ENCODE results near the gene ENTR1.

ENTR1 gene

GRCh38 chr9:136395345-136396218 lies 14.8 kb downstream of the ENTR1 start:
- no peak for DNase-seq

- no peak for DNase-seq
Measured at GRCh38 chr9:136395020-136395340, 15.4 kb downstream of the ENTR1 start.

DNA sequence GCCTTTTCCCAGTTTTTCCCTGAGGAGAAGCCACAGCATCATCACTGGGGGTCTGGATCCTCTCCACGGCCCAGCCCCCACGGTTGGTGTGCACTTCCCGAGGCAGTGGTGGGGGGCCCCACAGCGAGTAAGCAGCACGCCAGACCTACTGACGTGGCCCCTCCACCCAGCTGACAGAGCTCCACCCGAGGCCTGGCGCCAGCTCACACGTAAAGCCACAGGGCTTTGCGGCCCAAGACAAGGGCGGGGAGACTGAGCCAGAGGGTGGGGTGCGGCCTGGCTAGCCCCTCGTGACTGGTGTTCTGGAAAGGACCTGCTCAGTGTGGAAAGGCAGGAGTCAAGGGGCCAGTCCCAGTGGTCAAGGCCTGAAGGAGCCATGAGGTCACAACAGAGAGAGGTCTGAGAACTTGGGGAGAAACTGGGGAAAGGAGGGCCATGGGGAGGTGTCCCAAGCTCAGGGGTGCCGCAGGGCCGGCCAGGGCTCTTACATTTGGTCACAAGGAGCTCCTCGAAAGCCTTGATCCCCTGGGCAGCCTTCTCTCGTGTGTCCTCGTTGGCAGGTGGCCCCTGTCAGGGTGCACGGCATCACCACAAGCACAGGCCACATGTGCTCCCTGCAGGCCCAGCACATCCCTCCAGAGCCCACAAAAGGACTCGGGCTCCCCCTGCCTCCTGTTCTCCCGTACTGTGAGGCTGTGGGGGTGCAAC lies 15.9 kb downstream of the ENTR1 start:
- DNase-seq: no peak

- no peak for DNase-seq
Measured at GRCh38 chr9:136393531-136393930, 16.9 kb downstream of the ENTR1 start.

- no peak for DNase-seq
Measured at GRCh38 chr9:136392538-136393449, 17.6 kb downstream of the ENTR1 start.

GRCh38 chr9:136391737-136392537 lies 18.5 kb downstream of the ENTR1 start:
- DNase-seq: no peak

- no peak for DNase-seq
Measured at GRCh38 chr9:136389396-136389795, 21.0 kb downstream of the ENTR1 start.

DNA sequence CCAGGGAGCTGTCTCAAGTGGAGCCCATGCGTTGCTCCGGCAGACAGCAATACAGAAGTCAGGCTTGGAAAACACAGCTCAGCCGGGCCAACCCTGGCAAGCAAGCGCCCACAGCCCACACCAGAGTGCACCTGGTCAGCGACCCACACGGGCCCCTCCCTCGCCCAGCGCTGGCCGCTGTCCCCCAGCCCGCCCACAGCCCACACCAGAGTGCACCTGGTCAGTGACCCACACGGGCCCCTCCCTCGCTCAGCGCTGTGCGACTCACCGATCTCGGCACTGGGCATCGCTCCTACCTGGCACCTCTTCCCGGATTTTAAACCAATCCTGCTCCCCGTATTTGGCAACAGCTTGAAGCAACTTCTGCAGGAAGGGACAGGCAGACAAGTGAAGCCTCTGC lies 23.2 kb downstream of the ENTR1 start:
- DNase-seq: no peak

GRCh38 chr9:136386018-136386417 lies 24.4 kb downstream of the ENTR1 start:
- DNase-seq: no peak

GRCh38 chr9:136385015-136385414 lies 25.4 kb downstream of the ENTR1 start:
- DNase-seq: no peak

DNA sequence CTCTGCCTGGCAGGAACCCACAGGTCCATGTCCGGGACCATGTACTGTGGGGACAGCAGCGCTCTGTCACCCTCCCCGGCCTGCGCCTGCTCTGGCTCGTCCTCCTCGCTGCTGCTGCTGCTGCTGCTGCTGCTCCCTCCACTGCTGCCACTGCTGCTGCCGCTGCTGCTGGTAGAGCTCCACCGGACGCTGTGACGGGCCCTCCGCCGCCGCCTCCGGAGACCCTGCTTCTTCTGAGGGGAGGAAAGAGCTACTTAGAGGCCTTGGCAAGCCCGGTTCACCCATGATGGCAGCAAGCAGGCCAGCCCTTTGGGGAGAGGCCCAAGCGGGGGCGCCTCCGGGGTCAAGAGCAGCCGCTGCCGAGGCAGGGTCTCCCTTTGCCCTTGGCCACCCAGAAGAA lies 27.0 kb downstream of the ENTR1 start:
- DNase-seq: no peak

DNA sequence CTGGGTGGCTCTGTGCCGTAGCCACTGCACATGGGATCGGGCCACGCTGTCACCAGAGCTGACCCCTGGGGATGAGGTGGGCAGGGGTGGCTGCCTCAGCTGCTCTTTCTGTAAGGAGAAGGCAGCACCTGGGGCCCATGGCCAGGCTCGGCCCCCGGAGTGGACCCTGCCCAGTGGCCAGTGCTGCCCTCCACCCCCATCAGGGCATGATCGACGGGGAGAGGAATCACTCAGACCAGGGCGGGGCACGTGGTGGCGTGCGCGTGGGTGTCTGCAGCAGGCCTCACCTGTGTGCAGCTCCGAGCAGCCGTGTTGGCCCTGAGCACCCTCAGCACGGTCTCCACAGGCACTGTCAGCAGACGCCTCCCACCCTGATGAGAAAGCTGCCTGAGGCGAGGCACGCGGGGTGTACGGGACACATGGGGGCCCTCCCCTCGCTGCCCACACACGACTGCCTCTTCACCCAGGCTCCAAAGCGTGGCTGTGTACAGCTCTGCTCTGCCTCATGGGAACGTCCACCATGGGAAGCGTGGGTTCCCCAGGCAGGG lies 28.4 kb downstream of the ENTR1 start:
- no peak for DNase-seq

DNA sequence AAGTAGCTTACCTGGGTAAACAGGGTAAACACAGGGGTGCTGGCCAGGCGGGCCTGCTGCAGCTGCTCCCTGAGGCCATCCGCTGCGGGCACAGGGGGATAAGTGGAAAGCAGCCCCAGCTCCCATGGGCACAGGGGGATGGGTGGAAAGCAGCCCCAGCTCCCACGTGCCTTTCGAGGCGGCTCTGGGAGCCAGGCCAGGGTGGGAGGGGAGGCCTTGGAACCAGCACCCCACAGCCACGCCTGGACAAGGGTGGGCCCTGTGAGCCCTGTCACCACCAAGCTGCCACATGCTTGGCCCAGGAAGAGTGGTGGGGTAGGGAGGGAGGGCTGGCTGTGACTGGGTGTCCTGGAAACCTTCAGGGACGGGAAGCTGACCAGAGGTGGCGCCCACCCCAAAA lies 29.1 kb downstream of the ENTR1 start:
- no peak for DNase-seq

DNA sequence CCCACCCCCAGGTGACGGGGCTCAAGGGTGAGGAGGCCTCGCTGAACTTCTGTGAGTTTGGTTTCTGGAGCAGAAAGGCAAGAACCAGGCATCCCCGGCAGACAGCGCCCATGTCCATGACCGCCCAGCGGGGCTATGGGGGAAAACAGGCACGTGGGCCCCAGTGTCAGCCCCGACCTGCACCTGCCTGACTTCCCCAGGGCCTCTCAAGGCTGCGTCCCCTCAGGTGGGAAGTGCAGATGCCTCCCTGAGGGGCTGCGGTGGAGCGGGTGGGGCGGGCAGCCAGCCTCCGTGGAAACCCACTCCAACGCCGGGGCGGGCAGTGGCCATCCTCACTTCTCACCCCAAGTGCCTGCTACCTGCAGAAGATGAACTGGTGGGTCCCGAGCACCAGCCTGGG lies 30.0 kb downstream of the ENTR1 start:
- DNase-seq: no peak

DNA sequence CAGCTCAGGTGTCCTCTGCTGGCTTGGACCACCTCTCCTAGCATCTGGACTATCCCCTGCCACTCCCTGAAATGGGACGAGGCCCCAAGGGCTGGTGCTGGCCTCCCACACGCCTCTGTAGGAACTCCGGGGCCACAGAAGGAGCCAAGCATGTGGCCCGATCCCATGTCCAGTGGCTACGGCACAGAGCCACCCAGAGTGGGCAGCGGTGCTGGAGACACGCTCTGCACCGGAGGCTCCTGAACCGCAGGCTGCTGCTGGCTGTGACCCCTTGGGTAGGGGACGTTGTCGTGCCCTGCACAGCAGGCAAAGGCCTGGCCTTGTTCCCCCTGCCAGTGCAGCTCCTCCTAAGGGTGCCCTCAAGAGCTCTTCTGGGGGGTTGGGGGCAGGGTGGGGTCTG lies 30.5 kb downstream of the ENTR1 start:
- DNase-seq: no peak

- no peak for DNase-seq
Measured at GRCh38 chr9:136379401-136379800, 31.0 kb downstream of the ENTR1 start.

DNA sequence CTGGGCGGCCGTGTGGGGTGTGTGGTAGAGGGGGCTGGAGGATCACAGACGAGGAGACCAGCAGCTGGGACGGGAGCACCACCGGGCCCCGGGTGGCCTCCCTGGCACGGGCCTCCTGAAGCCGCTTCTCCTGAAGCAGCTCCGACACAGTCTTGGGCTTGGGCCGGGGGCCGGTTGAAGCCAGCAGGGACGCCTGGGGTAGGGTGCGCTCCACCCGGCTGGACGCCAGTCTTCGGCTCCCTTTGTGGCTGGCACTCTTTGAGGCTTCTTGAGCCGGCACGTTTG lies 31.5 kb downstream of the ENTR1 start:
- no peak for DNase-seq

- DNase-seq: no peak
Measured at GRCh38 chr9:136378170-136379002, 32.0 kb downstream of the ENTR1 start.

DNA sequence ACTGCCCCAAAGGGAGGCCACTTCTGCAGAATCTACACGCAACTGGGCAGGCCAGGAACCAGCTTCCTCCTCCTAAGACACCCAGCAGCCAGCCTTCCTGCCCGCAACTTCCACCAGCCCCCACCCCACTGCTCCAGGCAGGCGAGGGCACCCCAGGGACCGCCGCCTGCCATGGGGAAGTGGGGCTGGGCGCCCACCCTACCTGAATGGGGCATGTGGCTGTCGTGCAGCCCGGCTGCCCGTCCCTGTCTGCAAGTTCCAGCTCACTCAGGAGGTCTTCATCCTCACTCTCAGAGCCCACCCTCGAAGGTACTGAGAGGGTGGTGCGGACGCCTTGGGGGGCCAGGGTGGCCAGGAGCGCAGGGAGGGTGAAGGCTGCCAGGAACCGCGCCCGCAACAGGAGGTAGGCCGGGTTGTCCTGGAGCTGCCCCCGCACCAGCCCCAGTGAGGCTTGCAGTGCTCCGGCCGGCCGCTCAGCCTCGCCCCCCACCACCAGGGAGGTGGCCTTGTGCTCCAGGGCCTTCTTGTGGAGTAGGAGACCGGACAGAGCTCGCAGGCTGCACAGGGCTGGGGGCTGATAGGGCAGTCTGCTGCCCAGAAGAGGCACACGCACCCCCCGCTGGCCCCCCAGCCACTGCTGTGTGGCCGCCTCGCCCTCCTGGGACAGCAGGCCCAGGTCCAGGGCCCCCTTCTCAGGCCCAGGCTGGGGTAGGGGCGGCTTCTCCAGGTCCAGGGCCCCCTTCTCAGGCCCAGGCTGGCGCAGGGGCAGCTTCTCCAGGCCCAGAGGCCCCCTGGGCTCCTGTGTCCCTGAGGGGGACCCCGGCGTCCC lies 32.9 kb downstream of the ENTR1 start:
- no peak for DNase-seq

- no peak for DNase-seq
Measured at GRCh38 chr9:136376457-136376856, 34.0 kb downstream of the ENTR1 start.

- DNase-seq: no peak
Measured at GRCh38 chr9:136375096-136375495, 35.3 kb downstream of the ENTR1 start.

All from NCI-H1105 treated with DMSO at 0.1 percent for 48 hours (cell line).